Mesenchymal stem cell (in vitro differentiated cells and primary cell): ENCODE measurements around the gene CCDC74B.
"Not testable (repeated sequence)": the region's sequence is repeated elsewhere in the genome, so short reads cannot be mapped to it uniquely, and the experiment has no call there.

Source experiments
- DNase-seq: peaks from one replicate; pipeline ENCODE4 v3.0.0-alpha.2; 2013
- H2AFZ ChIP-seq: one replicate; pipeline ENCODE4 v1.6.1; 2013; ENCODE audit warnings: low read depth, mild to moderate bottlenecking, control low read depth, inconsistent platforms, low read length, moderate library complexity
- H2AK5ac ChIP-seq: 2 replicates; pipeline ENCODE4 v1.6.1; 2013; ENCODE audit warnings: low read length, moderate library complexity, mild to moderate bottlenecking, inconsistent platforms; ENCODE audit not compliant: severe bottlenecking
- H2BK120ac ChIP-seq: one replicate; pipeline ENCODE4 v1.6.1; 2013; ENCODE audit warnings: low read depth, mild to moderate bottlenecking, inconsistent platforms, low read length, moderate library complexity
- H2BK12ac ChIP-seq, 2 experiments: one replicate each; pipeline ENCODE4 v1.6.1; 2013; ENCODE audit warnings: inconsistent platforms in 2 of 2, low read length in 2 of 2, mild to moderate bottlenecking in 2 of 2, moderate library complexity in 2 of 2, control low read depth in 1 of 2
- H2BK15ac ChIP-seq: one replicate; pipeline ENCODE4 v1.6.1; 2013; ENCODE audit warnings: mild to moderate bottlenecking, low read depth, inconsistent platforms; ENCODE audit not compliant: poor library complexity, severe bottlenecking
- H2BK5ac ChIP-seq: 2 replicates; pipeline ENCODE4 v1.6.1; 2013; ENCODE audit warnings: low read depth, mild to moderate bottlenecking, low read length, control low read depth, inconsistent platforms; ENCODE audit not compliant: poor library complexity, severe bottlenecking
- H3K14ac ChIP-seq, 2 experiments: one replicate each; pipeline ENCODE4 v1.6.1; 2013; ENCODE audit warnings: inconsistent platforms in 2 of 2, low read length in 2 of 2, control low read depth in 1 of 2, mild to moderate bottlenecking in 1 of 2, moderate library complexity in 1 of 2
- H3K18ac ChIP-seq, 2 experiments: one replicate each; pipeline ENCODE4 v1.6.1; 2013; ENCODE audit warnings: inconsistent platforms in 2 of 2, low read length in 2 of 2, control low read depth in 1 of 2, low read depth in 1 of 2, mild to moderate bottlenecking in 1 of 2
- H3K23ac ChIP-seq, 2 experiments: one replicate each; pipeline ENCODE4 v1.6.1; 2013; ENCODE audit warnings: inconsistent platforms in 2 of 2, low read length in 2 of 2, mild to moderate bottlenecking in 2 of 2, moderate library complexity in 2 of 2, control low read depth in 1 of 2
- H3K27ac ChIP-seq: 2 replicates; pipeline ENCODE4 v1.5.1; 2013; ENCODE audit warnings: mild to moderate bottlenecking, moderate library complexity, low read length, control low read depth, inconsistent platforms; ENCODE audit not compliant: poor library complexity, severe bottlenecking
- H3K27me3 ChIP-seq, 2 experiments: 2 replicates each; pipeline versions ENCODE4 v1.6.1 to v1.7.0; 2013; ENCODE audit warnings: low read length in 2 of 2, mild to moderate bottlenecking in 2 of 2, moderate library complexity in 2 of 2, control low read depth in 1 of 2, inconsistent platforms in 1 of 2; ENCODE audit not compliant: control insufficient read depth in 1 of 2, insufficient read depth in 1 of 2
- H3K36me3 ChIP-seq, 2 experiments: 2 replicates each; pipeline versions ENCODE4 v1.6.1 to v1.7.0; 2013; ENCODE audit warnings: low read length in 2 of 2, control low read depth in 1 of 2, inconsistent platforms in 1 of 2, low read depth in 1 of 2, mild to moderate bottlenecking in 1 of 2; ENCODE audit not compliant: insufficient read depth in 2 of 2, control insufficient read depth in 1 of 2
- H3K4ac ChIP-seq, 2 experiments: one replicate each; pipeline ENCODE4 v1.6.1; 2013; ENCODE audit warnings: inconsistent platforms in 2 of 2, low read length in 2 of 2, mild to moderate bottlenecking in 2 of 2, moderate library complexity in 2 of 2, control low read depth in 1 of 2, low read depth in 1 of 2
- H3K4me1 ChIP-seq: 2 replicates; pipeline ENCODE4 v1.6.1; 2013; ENCODE audit warnings: low read depth, low read length, control low read depth; ENCODE audit not compliant: control insufficient read depth, insufficient read depth
- H3K4me2 ChIP-seq: 2 replicates; pipeline ENCODE4 v1.6.1; 2013; ENCODE audit warnings: low read length, mild to moderate bottlenecking, inconsistent platforms; ENCODE audit not compliant: poor library complexity, severe bottlenecking
- H3K4me3 ChIP-seq, 2 experiments: 2 replicates each; pipeline versions ENCODE4 v1.5.1 to v1.7.0; 2013; ENCODE audit warnings: low read length in 2 of 2, mild to moderate bottlenecking in 2 of 2, control low read depth in 1 of 2, low read depth in 1 of 2; ENCODE audit not compliant: insufficient read depth in 1 of 2
- H3K79me1 ChIP-seq: replicated peaks from 2 replicates; pipeline ENCODE4 v1.6.1; 2013; ENCODE audit warnings: mild to moderate bottlenecking, control low read depth, low read length, inconsistent platforms; ENCODE audit not compliant: poor library complexity, severe bottlenecking
- H3K9ac ChIP-seq: 2 replicates; pipeline ENCODE4 v1.7.0; 2013; ENCODE audit warnings: mild to moderate bottlenecking, low read length, moderate library complexity
- H3K9me3 ChIP-seq: 2 replicates; pipeline ENCODE4 v1.7.0; 2013; ENCODE audit warnings: mild to moderate bottlenecking, low read length; ENCODE audit not compliant: control insufficient read depth
- H4K8ac ChIP-seq: one replicate; pipeline ENCODE4 v1.6.1; 2013; ENCODE audit warnings: inconsistent platforms, mild to moderate bottlenecking, low read length, moderate library complexity
- H4K91ac ChIP-seq: one replicate; pipeline ENCODE4 v1.6.1; 2013; ENCODE audit warnings: mild to moderate bottlenecking, low read length, inconsistent platforms
- WGBS: methylation state at CpG from one replicate; pipeline ENCODE4 v1.1.7; 2013; ENCODE audit warnings: mixed read lengths; 5-methylcytosine and 5-hydroxymethylcytosine counted together

CCDC74B gene

DNA sequence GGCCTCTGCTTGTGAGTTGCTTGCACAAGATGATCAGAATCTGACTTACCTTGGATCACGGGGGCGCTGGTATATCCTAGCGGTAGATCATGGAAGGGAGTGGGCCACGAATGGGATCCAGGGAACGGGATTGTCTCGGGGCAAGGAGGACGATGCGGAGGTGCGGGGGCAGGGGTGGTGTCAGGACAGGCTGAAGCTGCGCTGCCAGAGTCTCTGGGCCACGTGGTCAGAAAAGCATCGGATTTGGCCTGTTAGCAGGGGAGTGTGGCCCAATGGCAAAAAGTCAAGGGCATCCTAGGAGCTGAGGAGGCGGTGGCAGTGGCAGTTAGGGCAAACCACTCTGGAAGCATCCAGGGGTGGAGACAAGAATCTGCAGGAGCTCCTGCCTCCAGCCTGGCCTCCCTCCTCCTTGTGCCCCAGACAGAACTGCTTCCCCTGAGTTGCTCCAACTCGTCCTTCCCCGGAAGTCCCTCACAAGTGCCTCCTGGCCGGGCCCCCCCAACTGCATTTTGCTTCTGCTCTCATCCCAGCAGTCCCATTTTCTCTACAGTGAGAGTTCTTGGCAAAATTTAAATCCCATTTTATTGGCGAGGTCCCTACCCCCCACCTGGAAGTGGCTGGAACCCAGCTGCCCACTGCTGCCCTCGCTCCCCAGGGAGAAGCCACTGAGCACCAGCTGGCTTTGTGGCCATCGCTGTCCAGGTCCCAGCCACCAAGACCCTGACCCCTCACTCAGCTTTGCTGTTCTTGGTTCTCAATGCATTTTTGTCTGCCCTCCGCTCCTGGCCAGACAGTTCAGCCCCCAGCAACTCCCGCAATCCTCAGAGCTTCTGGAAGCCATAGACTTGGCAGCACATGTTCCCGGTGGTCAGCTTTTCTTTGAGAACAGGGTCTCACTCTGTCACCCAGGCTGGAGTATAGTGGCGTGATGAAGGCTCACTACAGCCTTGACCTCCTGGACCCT is 5.6 kb upstream of the CCDC74B start:
- H2BK12ac ChIP-seq, result no peak overlapping the region
- no peak overlapping the region for H2AK5ac ChIP-seq
- no peaks in the 10 kb centered on the region for H3K4me1 ChIP-seq
- no peak overlapping the region for H3K23ac ChIP-seq
- no peak overlapping the region for H4K8ac ChIP-seq
- H3K9ac ChIP-seq, result no peak overlapping the region
- H3K14ac ChIP-seq, result no peak overlapping the region
- H2BK120ac ChIP-seq, result no peak overlapping the region
- H3K36me3 ChIP-seq, result peaks cover 10 to 45% of the 10 kb centered on the region in 2 experiments
- H3K18ac ChIP-seq, result no peak overlapping the region
- H3K27me3 ChIP-seq, result no peaks in the 10 kb centered on the region
- H2AFZ ChIP-seq, result no peak overlapping the region
- no peak overlapping the region for H3K27ac ChIP-seq
- H3K4me3 ChIP-seq, result no peak overlapping the region
- DNase-seq, result no peak
- H3K79me1 ChIP-seq, result peaks cover 3% of the 10 kb centered on the region
- H3K4me2 ChIP-seq, result no peak overlapping the region
- no peak overlapping the region for H2BK5ac ChIP-seq
- H3K4ac ChIP-seq, result no peak overlapping the region
- WGBS, result 95% methylated on average over 23 of the region's 23 CpGs
- no peaks in the 10 kb centered on the region for H3K9me3 ChIP-seq
- H4K91ac ChIP-seq, result no peak overlapping the region
- no peak overlapping the region for H2BK15ac ChIP-seq

DNA sequence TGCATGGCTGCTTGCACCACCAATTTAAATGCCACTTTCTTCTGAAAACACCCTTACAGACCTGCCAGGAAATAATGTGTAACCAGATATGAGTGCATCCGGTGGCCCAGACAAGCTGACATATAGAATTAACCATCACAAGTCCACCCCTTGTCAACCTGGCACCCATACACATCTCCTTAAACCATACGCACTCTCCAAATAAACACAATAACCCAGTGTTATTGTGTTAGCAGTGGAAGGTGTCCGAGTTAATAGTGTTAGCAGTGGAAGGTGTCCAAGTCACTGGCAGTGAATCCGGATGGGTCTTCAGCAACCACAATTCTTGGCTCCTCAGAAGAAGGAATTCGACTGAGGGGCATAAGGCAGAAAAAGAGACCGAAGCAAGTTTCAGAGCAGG is 3.6 kb upstream of the CCDC74B start:
- not testable (repeated sequence) for H2BK12ac ChIP-seq, H2AFZ ChIP-seq, H3K4me1 ChIP-seq, H3K79me1 ChIP-seq, H3K4ac ChIP-seq, H3K27me3 ChIP-seq, H3K18ac ChIP-seq, H2BK120ac ChIP-seq, H3K4me2 ChIP-seq, H3K9ac ChIP-seq, H3K9me3 ChIP-seq, H2BK5ac ChIP-seq, H4K91ac ChIP-seq, H3K23ac ChIP-seq, H4K8ac ChIP-seq, H2AK5ac ChIP-seq, H3K4me3 ChIP-seq, H3K14ac ChIP-seq, H3K27ac ChIP-seq, DNase-seq, H2BK15ac ChIP-seq
- H3K36me3 ChIP-seq, result peaks cover 6 to 26% of the 10 kb centered on the region in 2 experiments
- 100% methylated on average over 2 of the region's 6 CpGs for WGBS

DNA sequence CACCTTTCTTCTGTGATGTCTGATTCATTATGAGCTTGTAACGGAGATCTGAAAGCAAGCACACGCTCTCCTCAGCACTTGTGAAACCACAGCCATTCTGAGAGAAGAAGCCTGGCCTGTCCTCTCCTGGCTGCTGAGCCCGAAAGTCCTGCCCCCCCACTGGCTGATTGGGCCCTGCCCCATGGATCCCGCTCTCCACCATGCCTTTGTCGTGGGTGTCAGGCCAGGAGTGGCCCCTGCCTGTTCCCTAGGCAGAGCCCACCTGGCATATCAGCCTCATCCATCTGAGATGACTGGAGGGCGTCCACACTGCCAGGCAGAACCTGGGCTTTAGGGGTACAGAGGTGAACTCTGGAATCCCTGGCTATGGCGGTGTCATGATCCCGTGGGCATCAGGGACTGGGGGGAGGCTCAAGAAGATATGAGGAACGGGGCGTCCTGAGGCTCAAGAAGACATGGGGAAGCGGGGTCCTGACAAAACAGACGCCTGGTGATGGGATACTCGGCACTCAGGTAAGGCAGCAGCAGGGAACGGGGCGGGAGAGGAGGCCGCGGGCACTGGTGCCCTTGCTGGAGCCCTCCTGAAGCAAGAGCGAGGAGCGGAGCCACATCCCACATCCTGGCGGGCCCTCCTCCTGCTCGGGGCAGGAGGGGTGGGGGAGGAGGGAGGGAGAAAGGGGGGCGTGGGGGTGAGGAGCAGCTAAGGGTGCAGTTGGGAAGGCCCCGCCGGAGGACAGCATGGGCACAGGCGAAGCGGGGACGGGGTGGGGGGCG is 1.5 kb downstream of the CCDC74B start:
- not testable (repeated sequence) for H2BK12ac ChIP-seq, H3K4me3 ChIP-seq, H4K8ac ChIP-seq, H3K4me2 ChIP-seq, H2BK15ac ChIP-seq, H3K4me1 ChIP-seq, H3K4ac ChIP-seq, H3K36me3 ChIP-seq, H3K27me3 ChIP-seq, H2BK120ac ChIP-seq, H2AK5ac ChIP-seq, H3K23ac ChIP-seq, H3K14ac ChIP-seq, H3K27ac ChIP-seq, DNase-seq, H2BK5ac ChIP-seq, H3K9me3 ChIP-seq, H4K91ac ChIP-seq, H3K79me1 ChIP-seq, H3K18ac ChIP-seq, H3K9ac ChIP-seq
- peak overlapping the region; percentile 4 for H2AFZ ChIP-seq
- 80% methylated on average over 12 of the region's 28 CpGs for WGBS
